HepG2 (cell line): ENCODE data around the gene SLC36A3. TPM values are rescaled to one million over a fixed set of nuclear protein-coding genes. Genes with fewer than 3 reads are reported as not detected.

Source experiments
- BCL6 ChIP-seq: IDR thresholded peaks from 2 replicates; pipeline ENCODE4 v1.6.1; 2016; ENCODE audit warnings: missing genetic modification reagents, missing compliant biosample characterization
- NR2F6 ChIP-seq, 2 experiments: IDR thresholded peaks; 2 replicates each; pipeline ENCODE4 v1.6.1; 2016; ENCODE audit warnings: antibody characterized with exemption in 1 of 2, mild to moderate bottlenecking in 1 of 2
- PITX1 ChIP-seq: sonication (generic); formaldehyde crosslinking; IDR thresholded peaks from 2 replicates; pipeline ENCODE4 v1.5.1; 2020; ENCODE audit warnings: mild to moderate bottlenecking, missing genetic modification reagents
- POLR2A ChIP-seq, 2 experiments: IDR thresholded peaks; 2 replicates each; pipeline ENCODE4 v1.6.1; 2011; ENCODE audit warnings: low read depth in 2 of 2, low read length in 2 of 2, mild to moderate bottlenecking in 1 of 2, moderate library complexity in 1 of 2; ENCODE audit not compliant: insufficient read depth in 1 of 2
- SIN3A ChIP-seq: IDR thresholded peaks from 2 replicates; pipeline ENCODE4 v1.6.1; 2011; ENCODE audit warnings: low read depth, mild to moderate bottlenecking, control low read depth, low read length, borderline replicate concordance
- SIN3B ChIP-seq: fragments of 150-350 bp; IDR thresholded peaks from 2 replicates; pipeline ENCODE4 v1.6.1; 2014; ENCODE audit warnings: low read length
- TBX3 ChIP-seq: fragments of 450-650 bp; IDR thresholded peaks from 2 replicates; pipeline ENCODE4 v1.6.1; 2017; ENCODE audit warnings: antibody characterized with exemption, mild to moderate bottlenecking, inconsistent platforms, borderline replicate concordance
- TRIM22 ChIP-seq: fragments of 450-650 bp; IDR thresholded peaks from 2 replicates; pipeline ENCODE4 v1.6.1; 2017
- ZNF160 ChIP-seq: sonication (generic); formaldehyde crosslinking; IDR thresholded peaks from 2 replicates; pipeline ENCODE4 v1.8.0; 2022; ENCODE audit warnings: mild to moderate bottlenecking, inconsistent platforms, missing genetic modification reagents
- ZNF749 ChIP-seq: sonication (generic); formaldehyde crosslinking; IDR thresholded peaks from 2 replicates; pipeline ENCODE4 v1.8.0; 2022; ENCODE audit warnings: mild to moderate bottlenecking, missing genetic modification reagents, moderate library complexity, borderline replicate concordance
- polyA plus RNA-seq, 8 experiments: library from polyadenylated mRNA; depleted of rRNA in 3 of 8; stranded (reverse) in 7 of 8; unstranded in 1 of 8; fragments of >200 nt; fragmentation: Illumina TruSeq in 4 of 8; extraction: Trizol in 4 of 8; gene quantifications; 2 replicates each; pipeline versions ENCODE4 v1.2.1 to v1.2.3, GENCODE V29; 2011 to 2016; ENCODE audit warnings: low read depth in 4 of 8, missing spikeins in 1 of 8, mixed read lengths in 1 of 8; ENCODE audit not compliant: insufficient read depth in 1 of 8
- total RNA-seq, 5 experiments: library from RNA; depleted of rRNA; stranded (reverse); fragments of >200 nt; fragmentation: Illumina TruSeq; extraction: Trizol; gene quantifications; 2 replicates each; pipeline ENCODE4 v1.2.3, GENCODE V29; 2016; ENCODE audit warnings: low read depth in 1 of 5
- TF ChIP-seq, protein P1 (sequence below), 2 experiments: fragments of 450-650 bp in 1 of 2; sonication (generic) in 1 of 2; formaldehyde crosslinking; IDR thresholded peaks; 2 replicates each; pipeline versions ENCODE4 v1.5.0 to v1.8.0; 2020 to 2022; ENCODE audit warnings: mild to moderate bottlenecking in 1 of 2, missing genetic modification reagents in 1 of 2
- TF ChIP-seq, protein P2 (sequence below): sonication (generic); formaldehyde crosslinking; IDR thresholded peaks from 2 replicates; pipeline ENCODE4 v1.5.1; 2020; ENCODE audit warnings: mild to moderate bottlenecking, missing genetic modification reagents, moderate library complexity
- TF ChIP-seq, protein P3 (sequence below): sonication (generic); formaldehyde crosslinking; IDR thresholded peaks from 2 replicates; pipeline ENCODE4 v1.8.0; 2022; ENCODE audit warnings: mild to moderate bottlenecking, missing genetic modification reagents, borderline replicate concordance
- TF ChIP-seq, protein P4 (sequence below): sonication (generic); formaldehyde crosslinking; IDR thresholded peaks from 2 replicates; pipeline ENCODE4 v1.8.0; 2023; ENCODE audit warnings: mild to moderate bottlenecking, missing genetic modification reagents
- TF ChIP-seq, protein P5 (sequence below): IDR thresholded peaks from 2 replicates; pipeline ENCODE4 v1.6.1; 2012; ENCODE audit warnings: low read length, improper control_type of control experiment

The SLC36A3 gene
- total and polyA plus RNA-seq, 2 of the 13 experiments (the other 11 are each of a cell fraction or from before 2014, with no cell fraction given) = not detected

GRCh38 chr5:151252762-151253604 is 50.6 kb downstream of the SLC36A3 start, which contains the start of gene GM2A (continued):
- TF ChIP-seq, protein P1, sequence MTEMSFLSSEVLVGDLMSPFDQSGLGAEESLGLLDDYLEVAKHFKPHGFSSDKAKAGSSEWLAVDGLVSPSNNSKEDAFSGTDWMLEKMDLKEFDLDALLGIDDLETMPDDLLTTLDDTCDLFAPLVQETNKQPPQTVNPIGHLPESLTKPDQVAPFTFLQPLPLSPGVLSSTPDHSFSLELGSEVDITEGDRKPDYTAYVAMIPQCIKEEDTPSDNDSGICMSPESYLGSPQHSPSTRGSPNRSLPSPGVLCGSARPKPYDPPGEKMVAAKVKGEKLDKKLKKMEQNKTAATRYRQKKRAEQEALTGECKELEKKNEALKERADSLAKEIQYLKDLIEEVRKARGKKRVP (CRISPR knock-in tag; IDR thresholded peaks at IDR 0.05) = 0 out of 4 replicates have a peak, but pooled peaks of 1 of the 2 experiments have one; percentile 6
- TF ChIP-seq TRIM22 (no peak), SIN3B (peak; percentile 69), TBX3 (peak; percentile 89), PITX1 (CRISPR knock-in tag) (peak; percentile 41), SIN3A (peak; percentile 82; the same call in 1 of the 2 replicates), ZNF749 (CRISPR knock-in tag) (no peak), ZNF160 (CRISPR knock-in tag) (no peak), POLR2A (IDR thresholded peaks at IDR 0.05; ENCODE audit: insufficient read depth in 1 of 2, low read depth in 2 of 2, low read length in 2 of 2) (peak; percentile 90 to 98), NR2F6 (IDR thresholded peaks at IDR 0.05) (peak; percentile 24; the same call in 1 of the 2 replicates), NR2F6 (CRISPR knock-in tag; IDR thresholded peaks at IDR 0.05) (0 out of 2 replicates have a peak, but pooled peaks have one; percentile 10), BCL6 (0 out of 2 replicates have a peak, but pooled peaks have one; percentile 27)
- TF ChIP-seq, protein P2, sequence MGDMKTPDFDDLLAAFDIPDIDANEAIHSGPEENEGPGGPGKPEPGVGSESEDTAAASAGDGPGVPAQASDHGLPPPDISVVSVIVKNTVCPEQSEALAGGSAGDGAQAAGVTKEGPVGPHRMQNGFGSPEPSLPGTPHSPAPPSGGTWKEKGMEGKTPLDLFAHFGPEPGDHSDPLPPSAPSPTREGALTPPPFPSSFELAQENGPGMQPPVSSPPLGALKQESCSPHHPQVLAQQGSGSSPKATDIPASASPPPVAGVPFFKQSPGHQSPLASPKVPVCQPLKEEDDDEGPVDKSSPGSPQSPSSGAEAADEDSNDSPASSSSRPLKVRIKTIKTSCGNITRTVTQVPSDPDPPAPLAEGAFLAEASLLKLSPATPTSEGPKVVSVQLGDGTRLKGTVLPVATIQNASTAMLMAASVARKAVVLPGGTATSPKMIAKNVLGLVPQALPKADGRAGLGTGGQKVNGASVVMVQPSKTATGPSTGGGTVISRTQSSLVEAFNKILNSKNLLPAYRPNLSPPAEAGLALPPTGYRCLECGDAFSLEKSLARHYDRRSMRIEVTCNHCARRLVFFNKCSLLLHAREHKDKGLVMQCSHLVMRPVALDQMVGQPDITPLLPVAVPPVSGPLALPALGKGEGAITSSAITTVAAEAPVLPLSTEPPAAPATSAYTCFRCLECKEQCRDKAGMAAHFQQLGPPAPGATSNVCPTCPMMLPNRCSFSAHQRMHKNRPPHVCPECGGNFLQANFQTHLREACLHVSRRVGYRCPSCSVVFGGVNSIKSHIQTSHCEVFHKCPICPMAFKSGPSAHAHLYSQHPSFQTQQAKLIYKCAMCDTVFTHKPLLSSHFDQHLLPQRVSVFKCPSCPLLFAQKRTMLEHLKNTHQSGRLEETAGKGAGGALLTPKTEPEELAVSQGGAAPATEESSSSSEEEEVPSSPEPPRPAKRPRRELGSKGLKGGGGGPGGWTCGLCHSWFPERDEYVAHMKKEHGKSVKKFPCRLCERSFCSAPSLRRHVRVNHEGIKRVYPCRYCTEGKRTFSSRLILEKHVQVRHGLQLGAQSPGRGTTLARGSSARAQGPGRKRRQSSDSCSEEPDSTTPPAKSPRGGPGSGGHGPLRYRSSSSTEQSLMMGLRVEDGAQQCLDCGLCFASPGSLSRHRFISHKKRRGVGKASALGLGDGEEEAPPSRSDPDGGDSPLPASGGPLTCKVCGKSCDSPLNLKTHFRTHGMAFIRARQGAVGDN (CRISPR knock-in tag) = peak; percentile 66
- TF ChIP-seq, protein P3, sequence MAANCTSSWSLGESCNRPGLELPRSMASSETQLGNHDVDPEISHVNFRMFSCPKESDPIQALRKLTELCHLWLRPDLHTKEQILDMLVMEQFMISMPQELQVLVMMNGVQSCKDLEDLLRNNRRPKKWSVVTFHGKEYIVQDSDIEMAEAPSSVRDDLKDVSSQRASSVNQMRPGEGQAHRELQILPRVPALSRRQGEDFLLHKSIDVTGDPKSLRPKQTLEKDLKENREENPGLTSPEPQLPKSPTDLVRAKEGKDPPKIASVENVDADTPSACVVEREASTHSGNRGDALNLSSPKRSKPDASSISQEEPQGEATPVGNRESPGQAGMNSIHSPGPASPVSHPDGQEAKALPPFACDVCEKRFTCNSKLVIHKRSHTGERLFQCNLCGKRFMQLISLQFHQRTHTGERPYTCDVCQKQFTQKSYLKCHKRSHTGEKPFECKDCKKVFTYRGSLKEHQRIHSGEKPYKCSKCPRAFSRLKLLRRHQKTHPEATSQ (CRISPR knock-in tag) = no peak
- TF ChIP-seq, protein P4, sequence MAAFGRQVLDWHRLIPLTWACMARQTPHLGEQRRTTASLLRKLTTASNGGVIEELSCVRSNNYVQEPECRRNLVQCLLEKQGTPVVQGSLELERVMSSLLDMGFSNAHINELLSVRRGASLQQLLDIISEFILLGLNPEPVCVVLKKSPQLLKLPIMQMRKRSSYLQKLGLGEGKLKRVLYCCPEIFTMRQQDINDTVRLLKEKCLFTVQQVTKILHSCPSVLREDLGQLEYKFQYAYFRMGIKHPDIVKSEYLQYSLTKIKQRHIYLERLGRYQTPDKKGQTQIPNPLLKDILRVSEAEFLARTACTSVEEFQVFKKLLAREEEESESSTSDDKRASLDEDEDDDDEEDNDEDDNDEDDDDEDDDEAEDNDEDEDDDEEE = 0 out of 2 replicates have a peak, but pooled peaks have one; percentile 41
- TF ChIP-seq, protein P5, sequence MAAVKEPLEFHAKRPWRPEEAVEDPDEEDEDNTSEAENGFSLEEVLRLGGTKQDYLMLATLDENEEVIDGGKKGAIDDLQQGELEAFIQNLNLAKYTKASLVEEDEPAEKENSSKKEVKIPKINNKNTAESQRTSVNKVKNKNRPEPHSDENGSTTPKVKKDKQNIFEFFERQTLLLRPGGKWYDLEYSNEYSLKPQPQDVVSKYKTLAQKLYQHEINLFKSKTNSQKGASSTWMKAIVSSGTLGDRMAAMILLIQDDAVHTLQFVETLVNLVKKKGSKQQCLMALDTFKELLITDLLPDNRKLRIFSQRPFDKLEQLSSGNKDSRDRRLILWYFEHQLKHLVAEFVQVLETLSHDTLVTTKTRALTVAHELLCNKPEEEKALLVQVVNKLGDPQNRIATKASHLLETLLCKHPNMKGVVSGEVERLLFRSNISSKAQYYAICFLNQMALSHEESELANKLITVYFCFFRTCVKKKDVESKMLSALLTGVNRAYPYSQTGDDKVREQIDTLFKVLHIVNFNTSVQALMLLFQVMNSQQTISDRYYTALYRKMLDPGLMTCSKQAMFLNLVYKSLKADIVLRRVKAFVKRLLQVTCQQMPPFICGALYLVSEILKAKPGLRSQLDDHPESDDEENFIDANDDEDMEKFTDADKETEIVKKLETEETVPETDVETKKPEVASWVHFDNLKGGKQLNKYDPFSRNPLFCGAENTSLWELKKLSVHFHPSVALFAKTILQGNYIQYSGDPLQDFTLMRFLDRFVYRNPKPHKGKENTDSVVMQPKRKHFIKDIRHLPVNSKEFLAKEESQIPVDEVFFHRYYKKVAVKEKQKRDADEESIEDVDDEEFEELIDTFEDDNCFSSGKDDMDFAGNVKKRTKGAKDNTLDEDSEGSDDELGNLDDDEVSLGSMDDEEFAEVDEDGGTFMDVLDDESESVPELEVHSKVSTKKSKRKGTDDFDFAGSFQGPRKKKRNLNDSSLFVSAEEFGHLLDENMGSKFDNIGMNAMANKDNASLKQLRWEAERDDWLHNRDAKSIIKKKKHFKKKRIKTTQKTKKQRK = no peak
